GM23248 (cell line): ENCODE measurements around the gene LPA. TPM values are rescaled to one million over a fixed set of nuclear protein-coding genes. Genes with fewer than 3 reads are reported as not detected.
"Not testable (repeated sequence)": the region's sequence is repeated elsewhere in the genome, so short reads cannot be mapped to it uniquely, and the experiment has no call there.

Experiments
- DNase-seq: peaks from one replicate; pipeline ENCODE4 v3.0.0-alpha.2; 2015
- H2AFZ ChIP-seq: fragments of 200-600 bp; sonication (generic); 2 replicates; pipeline ENCODE4 v1.6.1; 2016; ENCODE audit warnings: antibody characterized with exemption
- H3F3A ChIP-seq: fragments of 200-600 bp; sonication (generic); 2 replicates; pipeline ENCODE4 v1.6.1; 2016; ENCODE audit warnings: mild to moderate bottlenecking, antibody characterized with exemption, mixed run types; ENCODE audit not compliant: insufficient read depth
- H3K27ac ChIP-seq: fragments of 200-600 bp; sonication (generic); 2 replicates; pipeline ENCODE4 v1.5.1; 2016; ENCODE audit warnings: mild to moderate bottlenecking
- H3K27me3 ChIP-seq: fragments of 200-600 bp; sonication (generic); replicated peaks from 2 replicates; pipeline ENCODE4 v1.6.1; 2016; ENCODE audit warnings: mild to moderate bottlenecking; ENCODE audit not compliant: insufficient read depth
- H3K36me3 ChIP-seq: fragments of 200-600 bp; sonication (generic); 2 replicates; pipeline ENCODE4 v1.6.1; 2016; ENCODE audit warnings: low read depth, mild to moderate bottlenecking
- H3K4me1 ChIP-seq: fragments of 200-600 bp; sonication (generic); 2 replicates; pipeline ENCODE4 v1.6.1; 2016; ENCODE audit warnings: mild to moderate bottlenecking; ENCODE audit not compliant: insufficient read depth
- H3K4me2 ChIP-seq: fragments of 200-600 bp; sonication (generic); one replicate; pipeline ENCODE4 v1.6.1; 2016; ENCODE audit warnings: mild to moderate bottlenecking; ENCODE audit not compliant: unreplicated experiment
- H3K4me3 ChIP-seq: fragments of 200-600 bp; sonication (generic); 2 replicates; pipeline ENCODE4 v1.5.1; 2016; ENCODE audit warnings: mild to moderate bottlenecking
- H3K79me2 ChIP-seq: fragments of 200-600 bp; sonication (generic); 2 replicates; pipeline ENCODE4 v1.6.1; 2016; ENCODE audit warnings: mild to moderate bottlenecking; ENCODE audit not compliant: insufficient read depth
- H3K9ac ChIP-seq: fragments of 200-600 bp; sonication (generic); 2 replicates; pipeline ENCODE4 v1.6.1; 2016; ENCODE audit warnings: mild to moderate bottlenecking
- H3K9me2 ChIP-seq: fragments of 200-600 bp; sonication (generic); 2 replicates; pipeline ENCODE4 v1.6.1; 2016; ENCODE audit warnings: mixed run types, mild to moderate bottlenecking, moderate library complexity; ENCODE audit not compliant: insufficient read depth
- H3K9me3 ChIP-seq: fragments of 200-600 bp; sonication (generic); one replicate; pipeline ENCODE4 v1.6.1; 2017; ENCODE audit warnings: low read depth
- H4K20me1 ChIP-seq: fragments of 200-600 bp; sonication (generic); 2 replicates; pipeline ENCODE4 v1.6.0; 2016; ENCODE audit not compliant: insufficient read depth
- EZH2 ChIP-seq: fragments of 200-600 bp; sonication (generic); IDR thresholded peaks from 2 replicates; pipeline ENCODE4 v1.6.1; 2018; ENCODE audit warnings: antibody characterized with exemption, mild to moderate bottlenecking; ENCODE audit not compliant: insufficient read depth, poor library complexity, severe bottlenecking
- EZH2phosphoT487 ChIP-seq: fragments of 200-600 bp; sonication (generic); IDR thresholded peaks from 2 replicates; pipeline ENCODE4 v1.6.1; 2018; ENCODE audit warnings: antibody characterized with exemption, moderate library complexity, mild to moderate bottlenecking, low read depth; ENCODE audit not compliant: insufficient read depth
- WGBS, 2 experiments: methylation state at CpG; one replicate each; pipeline ENCODE4 v1.1.6; 2015 to 2017; ENCODE audit warnings: low lambda C conversion rate in 2 of 2, low coverage in 1 of 2; ENCODE audit errors: missing lambda C conversion rate in 2 of 2; 5-methylcytosine and 5-hydroxymethylcytosine counted together
- in situ Hi-C: fragments of 300-500 bp; cut with MboI; formaldehyde crosslinking; loops from 2 replicates; pipeline ENCODE4 v1.15.0; 2020
- polyA plus RNA-seq: library from polyadenylated mRNA; unstranded; fragments of >200 nt; fragmentation: Nextera tagmentation; extraction: Ambion mirVana; gene quantifications from 2 replicates; pipeline ENCODE4 v1.2.1, GENCODE V29; 2016
- total RNA-seq: library from RNA; depleted of rRNA; stranded (reverse); fragments of >200 nt; shearing (Covaris generic); gene quantifications from 2 replicates; pipeline ENCODE4 v1.2.3, GENCODE V29; 2014

LPA gene
- total and polyA plus RNA-seq, 2 experiments from 2014 or later, result not detected

GRCh38 chr6:160659562-160659961, 4.5 kb downstream of the LPA start:
- Histone ChIP-seq H3K4me3 (no peak overlapping the region), H3F3A (no peaks in the 10 kb centered on the region), H3K27me3 (no peaks in the 10 kb centered on the region), H3K9me3 (no peaks in the 10 kb centered on the region), H3K79me2 (no peaks in the 10 kb centered on the region), H3K4me1 (no peaks in the 10 kb centered on the region), H3K4me2 (no peak overlapping the region), H3K9ac (no peak overlapping the region), H3K36me3 (no peaks in the 10 kb centered on the region), H2AFZ (no peak overlapping the region), H3K9me2 (no peaks in the 10 kb centered on the region), H4K20me1 (no peaks in the 10 kb centered on the region), H3K27ac (no peak overlapping the region)
- in situ Hi-C loops, result no loop called here
- WGBS, 2 experiments, result 29 to 34% methylated on average over 6 of the region's 6 CpGs
- TF ChIP-seq EZH2phosphoT487 (no peak), EZH2 (no peak)
- DNase-seq, result no peak

- TF ChIP-seq EZH2phosphoT487, result no peak
- no peak for TF ChIP-seq EZH2
- Histone ChIP-seq H3K79me2 (no peaks in the 10 kb centered on the region), H3K9me2 (no peaks in the 10 kb centered on the region), H3K4me1 (no peaks in the 10 kb centered on the region), H2AFZ (no peak overlapping the region), H3K27me3 (no peaks in the 10 kb centered on the region), H3F3A (no peaks in the 10 kb centered on the region), H3K36me3 (no peaks in the 10 kb centered on the region), H3K9ac (no peak overlapping the region), H3K9me3 (no peaks in the 10 kb centered on the region), H3K27ac (no peak overlapping the region), H4K20me1 (no peaks in the 10 kb centered on the region), H3K4me2 (no peak overlapping the region), H3K4me3 (no peak overlapping the region)
- in situ Hi-C loops, result no loop called here
- WGBS, 2 experiments, result 55% methylated on average over 9 to 10 of the region's 10 CpGs
- DNase-seq, result no peak
These were observed 29.4 kb downstream of the LPA start for GRCh38 chr6:160634706-160635105.

- no peak overlapping the region for H3K4me3 ChIP-seq
- in situ Hi-C loops, result no loop called here
- H3K36me3 ChIP-seq, result no peaks in the 10 kb centered on the region
- H3F3A ChIP-seq, result no peaks in the 10 kb centered on the region
- no peak for DNase-seq
- H3K27ac ChIP-seq, result no peak overlapping the region
- no peaks in the 10 kb centered on the region for H3K9me3 ChIP-seq
- no peaks in the 10 kb centered on the region for H3K79me2 ChIP-seq
- 0 to 5% methylated on average over 1 of the region's 1 CpG for WGBS, 2 experiments
- H3K4me2 ChIP-seq, result no peak overlapping the region
- H4K20me1 ChIP-seq, result no peaks in the 10 kb centered on the region
- H3K9me2 ChIP-seq, result no peaks in the 10 kb centered on the region
- H2AFZ ChIP-seq, result no peak overlapping the region
- H3K4me1 ChIP-seq, result no peaks in the 10 kb centered on the region
- H3K27me3 ChIP-seq, result no peaks in the 10 kb centered on the region
- H3K9ac ChIP-seq, result no peak overlapping the region
- no peak for TF ChIP-seq EZH2phosphoT487
- no peak for TF ChIP-seq EZH2
These were observed 67.9 kb downstream of the LPA start for GRCh38 chr6:160595838-160596832.

- H3K27me3 ChIP-seq, H3F3A ChIP-seq, H3K36me3 ChIP-seq, H3K9ac ChIP-seq, H2AFZ ChIP-seq, H3K9me2 ChIP-seq, H3K9me3 ChIP-seq, H3K4me3 ChIP-seq, H3K4me1 ChIP-seq, H3K4me2 ChIP-seq, H4K20me1 ChIP-seq, H3K27ac ChIP-seq, in situ Hi-C loops, DNase-seq, H3K79me2 ChIP-seq: not testable (repeated sequence)
- WGBS, 2 experiments, result 6 to 10% methylated on average over 4 of the region's 4 CpGs
These were observed 68.8 kb downstream of the LPA start for GRCh38 chr6:160595297-160595696.
